H1 (cell line): ENCODE results near the gene ADRM1. TPM values are rescaled to one million over a fixed set of nuclear protein-coding genes. Genes with fewer than 3 reads are reported as not detected.

Experiments used
- CTCF ChIA-PET: fragments of 300-600 bp; sonication (Branson Sonifier 250); formaldehyde crosslinking; loops from one replicate; lab custom pipeline; 2021; ENCODE audit not compliant: partially characterized antibody; lab: Charles Lee
- POLR2A ChIA-PET: fragments of 300-600 bp; sonication (Branson Sonifier 250); formaldehyde crosslinking; loops from one replicate; lab custom pipeline; 2021; ENCODE audit warnings: inconsistent platforms; ENCODE audit not compliant: partially characterized antibody; lab: Charles Lee
- DNase-seq, 2 experiments: peaks; one replicate each; pipeline versions ENCODE4 v3.0.0 to v3.0.0-alpha.2; 2010 to 2022; ENCODE audit warnings: low spot score in 2 of 2, low read depth in 1 of 2, mixed read lengths in 1 of 2
- FAIRE-seq: peaks from 2 replicates; lab custom pipeline; 2011; peaks lifted over from hg19 to GRCh38; lab: Jason Lieb, UNC
- H2AFZ ChIP-seq: 2 replicates; pipeline ENCODE4 v1.8.1; 2012; ENCODE audit warnings: low read length, inconsistent platforms
- H2AK5ac ChIP-seq: 2 replicates; pipeline ENCODE4 v1.6.1; 2013; ENCODE audit warnings: low read depth, low read length
- H2BK120ac ChIP-seq: replicated peaks from 2 replicates; pipeline ENCODE3; 2013; ENCODE audit warnings: low read depth, low read length, inconsistent platforms
- H2BK12ac ChIP-seq: 2 replicates; pipeline ENCODE4 v1.6.1; 2013; ENCODE audit warnings: low read depth, low read length
- H2BK15ac ChIP-seq: 2 replicates; pipeline ENCODE4 v1.6.1; 2013; ENCODE audit warnings: low read length
- H2BK20ac ChIP-seq: 2 replicates; pipeline ENCODE4 v1.6.1; 2013; ENCODE audit warnings: low read length
- H2BK5ac ChIP-seq: 2 replicates; pipeline ENCODE4 v1.6.1; 2013; ENCODE audit warnings: low read depth, low read length
- H3K14ac ChIP-seq: 2 replicates; pipeline ENCODE4 v1.6.1; 2013; ENCODE audit warnings: inconsistent platforms; ENCODE audit not compliant: insufficient read length
- H3K18ac ChIP-seq: 2 replicates; pipeline ENCODE4 v1.6.1; 2013; ENCODE audit warnings: low read length; ENCODE audit errors: extremely low read depth
- H3K23ac ChIP-seq: 2 replicates; pipeline ENCODE4 v1.6.1; 2013; ENCODE audit warnings: inconsistent platforms; ENCODE audit not compliant: insufficient read length
- H3K23me2 ChIP-seq: 2 replicates; pipeline ENCODE4 v1.6.1; 2013; ENCODE audit warnings: low read depth, low read length
- H3K27ac ChIP-seq: 2 replicates; pipeline ENCODE4 v1.6.1; 2011; ENCODE audit warnings: low read depth, low read length, inconsistent platforms
- H3K27me3 ChIP-seq, 4 experiments: replicated peaks in 1 of 4; 1 replicate in 1 of 4; 2 replicates in 3 of 4; pipeline versions ENCODE4 v1.6.1 to v1.8.1; 2011 to 2013; ENCODE audit warnings: low read length in 3 of 4, mild to moderate bottlenecking in 3 of 4, inconsistent platforms in 2 of 4, mixed read lengths in 2 of 4, moderate library complexity in 1 of 4; ENCODE audit not compliant: control insufficient read depth in 3 of 4, insufficient read depth in 3 of 4; ENCODE audit errors: extremely low read depth in 1 of 4
- H3K36me3 ChIP-seq, 4 experiments: 2 replicates each; pipeline versions ENCODE4 v1.6.1 to v1.8.1; 2011 to 2013; ENCODE audit warnings: mild to moderate bottlenecking in 4 of 4, low read length in 3 of 4, moderate library complexity in 2 of 4, control low read depth in 1 of 4, inconsistent platforms in 1 of 4; ENCODE audit not compliant: insufficient read depth in 4 of 4, control insufficient read depth in 2 of 4
- H3K4ac ChIP-seq: replicated peaks from 2 replicates; pipeline ENCODE3; 2013; ENCODE audit warnings: low read length, low read depth, mixed read lengths, inconsistent platforms; ENCODE audit not compliant: insufficient read length
- H3K4me1 ChIP-seq, 4 experiments: replicated peaks in 1 of 4; 1 replicate in 1 of 4; 2 replicates in 3 of 4; pipeline versions ENCODE4 v1.6.1 to v1.8.1; 2011 to 2013; ENCODE audit warnings: low read length in 3 of 4, inconsistent platforms in 2 of 4, mixed read lengths in 1 of 4; ENCODE audit not compliant: insufficient read depth in 4 of 4, control insufficient read depth in 3 of 4
- H3K4me2 ChIP-seq, 2 experiments: 2 replicates each; pipeline versions ENCODE4 v1.6.1 to v1.8.1; 2011 to 2013; ENCODE audit warnings: low read depth in 2 of 2, low read length in 2 of 2, control low read depth in 1 of 2, inconsistent platforms in 1 of 2, mild to moderate bottlenecking in 1 of 2; ENCODE audit not compliant: insufficient read depth in 1 of 2
- H3K4me3 ChIP-seq, 4 experiments: fragments of 200-600, 300-600 bp in 1 of 4; sonication (generic), shearing (Covaris generic), sonication (Bioruptor Twin) in 1 of 4; 2 replicates each; pipeline versions ENCODE4 v1.5.1 to v1.8.1; 2011 to 2016; ENCODE audit warnings: low read length in 4 of 4, low read depth in 3 of 4, control low read depth in 2 of 4, inconsistent platforms in 2 of 4, mild to moderate bottlenecking in 2 of 4, mixed read lengths in 1 of 4, moderate library complexity in 1 of 4; ENCODE audit not compliant: insufficient read depth in 2 of 4; ENCODE audit errors: extremely low read depth in 1 of 4
- H3K56ac ChIP-seq: replicated peaks from 2 replicates; pipeline ENCODE3; 2013; ENCODE audit warnings: low read depth, mild to moderate bottlenecking, mixed read lengths, low read length, inconsistent platforms; ENCODE audit not compliant: insufficient read length
- H3K79me1 ChIP-seq: 2 replicates; pipeline ENCODE4 v1.6.1; 2013; ENCODE audit warnings: low read depth, low read length, control low read depth
- H3K79me2 ChIP-seq, 2 experiments: 2 replicates each; pipeline versions ENCODE4 v1.6.1 to v1.8.1; 2012 to 2013; ENCODE audit warnings: low read length in 2 of 2, mild to moderate bottlenecking in 2 of 2, inconsistent platforms in 1 of 2; ENCODE audit not compliant: insufficient read depth in 2 of 2, control insufficient read depth in 1 of 2
- H3K9ac ChIP-seq, 4 experiments: replicated peaks in 1 of 4; 1 replicate in 1 of 4; 2 replicates in 3 of 4; pipeline versions ENCODE4 v1.6.1 to v1.8.1; 2011 to 2013; ENCODE audit warnings: low read depth in 3 of 4, low read length in 3 of 4, control low read depth in 2 of 4, mild to moderate bottlenecking in 2 of 4, moderate library complexity in 2 of 4, inconsistent platforms in 1 of 4; ENCODE audit errors: extremely low read depth in 1 of 4
- H3K9me3 ChIP-seq, 2 experiments: 2 replicates each; pipeline versions ENCODE4 v1.6.1 to v1.8.1; 2012 to 2013; ENCODE audit warnings: mild to moderate bottlenecking in 2 of 2, moderate library complexity in 2 of 2, control low read depth in 1 of 2, inconsistent platforms in 1 of 2, low read depth in 1 of 2, low read length in 1 of 2, mixed read lengths in 1 of 2; ENCODE audit not compliant: insufficient read depth in 2 of 2
- H4K20me1 ChIP-seq, 2 experiments: replicated peaks in 1 of 2; 2 replicates each; pipeline versions ENCODE3 to v1.8.1; 2011 to 2013; ENCODE audit warnings: inconsistent platforms in 2 of 2, low read length in 2 of 2, mild to moderate bottlenecking in 1 of 2; ENCODE audit not compliant: insufficient read depth in 2 of 2, control insufficient read depth in 1 of 2
- H4K5ac ChIP-seq: 2 replicates; pipeline ENCODE4 v1.6.1; 2013; ENCODE audit warnings: low read length, low read depth, mixed read lengths, inconsistent platforms; ENCODE audit not compliant: insufficient read length
- H4K8ac ChIP-seq: 2 replicates; pipeline ENCODE4 v1.8.0; 2013; ENCODE audit warnings: mild to moderate bottlenecking, moderate library complexity, low read length, inconsistent platforms; ENCODE audit not compliant: insufficient read depth; ENCODE audit errors: extremely low read depth
- H4K91ac ChIP-seq: replicated peaks from 2 replicates; pipeline ENCODE3; 2013; ENCODE audit warnings: low read length, mixed read lengths, inconsistent platforms; ENCODE audit not compliant: insufficient read length
- BACH1 ChIP-seq: IDR thresholded peaks from 2 replicates; pipeline ENCODE4 v1.6.1; 2012; ENCODE audit warnings: low read length, improper control_type of control experiment
- BCL11A ChIP-seq, 2 experiments: IDR thresholded peaks; one replicate each; pipeline ENCODE4 v1.6.1; 2011; ENCODE audit warnings: low read depth in 2 of 2, low read length in 2 of 2, mild to moderate bottlenecking in 2 of 2
- JUND ChIP-seq: IDR thresholded peaks from 2 replicates; pipeline ENCODE4 v1.6.1; 2011; ENCODE audit warnings: mild to moderate bottlenecking, improper control_type of control experiment, low read length
- MAFK ChIP-seq: IDR thresholded peaks from 2 replicates; pipeline ENCODE4 v1.6.1; 2012; ENCODE audit warnings: low read depth, mild to moderate bottlenecking, improper control_type of control experiment, low read length
- TAF7 ChIP-seq: optimal IDR thresholded peaks from 2 replicates; pipeline ENCODE3; 2011; ENCODE audit warnings: low read depth, mild to moderate bottlenecking, inconsistent platforms, low read length, moderate library complexity, borderline replicate concordance
- TEAD4 ChIP-seq: IDR thresholded peaks from 2 replicates; pipeline ENCODE4 v1.6.1; 2012; ENCODE audit warnings: low read depth, low read length, inconsistent platforms, mixed read lengths
- YY1 ChIP-seq: IDR thresholded peaks from 2 replicates; pipeline ENCODE4 v1.6.1; 2011; ENCODE audit warnings: low read depth, mild to moderate bottlenecking, low read length
- WGBS, 2 experiments: shearing (Covaris generic) in 1 of 2; methylation state at CpG; one replicate each; pipeline versions ENCODE4 v1.1.6 to v1.1.7; 2013 to 2015; ENCODE audit warnings: low lambda C conversion rate in 2 of 2, mixed read lengths in 2 of 2, inconsistent platforms in 1 of 2, low coverage in 1 of 2, missing lambda C conversion rate in 1 of 2; ENCODE audit not compliant: insufficient replicate concordance in 2 of 2, insufficient coverage in 1 of 2, insufficient read length in 1 of 2; ENCODE audit errors: extremely low coverage in 1 of 2, missing lambda C conversion rate in 1 of 2; 5-methylcytosine and 5-hydroxymethylcytosine counted together
- polyA plus RNA-seq, 7 experiments: library from polyadenylated mRNA; depleted of rRNA in 3 of 7; stranded (reverse) in 5 of 7; unstranded in 2 of 7; fragments of >200 nt in 5 of 7; fragments of 200-250 nt in 2 of 7; gene quantifications; 1 replicate in 5 of 7; 2 replicates in 1 of 7; 4 replicates in 1 of 7; pipeline versions ENCODE4 v1.2.1 to v1.2.3, GENCODE V29; 2011 to 2013; ENCODE audit warnings: missing spikeins in 2 of 7, mixed read lengths in 2 of 7
- total RNA-seq: library from RNA; stranded (reverse); fragmentation: NEBNext Ultra II Directional; extraction: Animal tissue kit (Norgen Biotek cat#: 25700); gene quantifications from 2 replicates; pipeline ENCODE4 v1.2.1, GENCODE V29; 2021

ADRM1 gene
- total and polyA plus RNA-seq, 2 of the 8 experiments (the other 6 are each of a cell fraction or from before 2014, with no cell fraction given): 126 to 214 TPM

DNA sequence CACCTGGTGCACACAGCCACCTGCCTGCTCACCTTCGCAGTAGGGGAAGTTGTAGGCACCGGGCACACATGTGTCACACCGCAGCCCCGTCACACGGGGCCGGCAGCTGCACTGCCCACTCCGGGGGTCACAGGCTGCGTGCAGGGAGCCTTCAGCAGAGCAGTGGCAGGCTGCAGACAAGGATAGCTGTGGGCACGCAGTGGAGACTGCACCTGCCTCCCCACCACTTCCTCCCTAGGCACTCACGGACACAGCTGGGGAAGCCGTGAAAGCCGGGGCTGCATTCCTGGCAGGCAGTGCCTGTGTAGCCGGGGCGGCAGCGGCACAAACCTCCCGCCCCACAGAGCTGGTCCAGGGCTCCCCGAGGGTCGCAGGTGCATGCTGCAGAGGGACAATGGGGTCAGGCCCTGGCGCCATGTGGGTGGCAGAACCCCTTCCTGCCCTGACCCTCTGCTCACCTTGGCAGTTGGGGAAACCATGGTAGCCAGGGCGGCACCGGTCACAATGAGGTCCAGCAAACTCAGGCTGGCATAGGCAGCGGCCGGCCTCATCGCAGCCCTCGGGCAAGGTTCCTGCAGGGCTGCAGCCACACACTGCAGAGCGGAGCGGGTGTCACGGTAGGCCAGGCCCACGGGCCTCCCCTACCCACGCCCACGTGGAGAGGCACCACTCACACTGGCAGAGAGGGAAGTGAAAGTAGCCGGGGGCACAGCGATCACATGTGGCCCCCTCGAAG is 34.9 kb downstream of the ADRM1 start:
- Histone ChIP-seq H3K56ac (no peak overlapping the region), H3K36me3 (peaks cover 19 to 64% (median 47%) of the 10 kb centered on the region in 4 experiments), H3K14ac (no peak overlapping the region), H4K20me1 (peaks cover 0 to 31% of the 10 kb centered on the region in 2 experiments), H3K9me3 (no peaks in the 10 kb centered on the region), H2BK5ac (peak overlapping the region; percentile 13; the same call in 1 of the 2 replicates), H3K4me2 (no peak overlapping the region), H3K79me1 (0 out of 2 replicates have a peak, but pooled peaks cover 3% of the 10 kb centered on the region), H4K8ac (no peak overlapping the region), H2AFZ (no peak overlapping the region), H2BK12ac (peak overlapping the region; percentile 29; the same call in 1 of the 2 replicates), H3K23me2 (no peaks in the 10 kb centered on the region), H3K27ac (no peak overlapping the region), H3K79me2 (peaks cover 0 to 2% of the 10 kb centered on the region in 2 experiments; a peak in 1 of 4 replicates), H3K27me3 (no peaks in the 10 kb centered on the region), H2AK5ac (no peak overlapping the region), H3K4ac (no peak overlapping the region), H4K91ac (peak overlapping the region; percentile 65), H3K18ac (no peak overlapping the region), H3K4me1 (no peaks in the 10 kb centered on the region), H3K4me3 (no peak overlapping the region), H4K5ac (no peak overlapping the region), H3K9ac (no peak overlapping the region; a peak in 1 of 7 replicates), H2BK20ac (no peak overlapping the region), H2BK120ac (no peak overlapping the region), H2BK15ac (no peak overlapping the region), H3K23ac (no peak overlapping the region)
- FAIRE-seq (no peak), DNase-seq (no peak)
- TF ChIP-seq TAF7: no peak
- TF ChIP-seq BCL11A (IDR thresholded peaks at IDR 0.05; ENCODE audit: low read depth in 2 of 2, low read length in 2 of 2): no peak
- no peak for TF ChIP-seq YY1
- TF ChIP-seq TEAD4: no peak
- no peak for TF ChIP-seq JUND
- no peak for TF ChIP-seq BACH1
- no peak for TF ChIP-seq MAFK
- CTCF ChIA-PET: interaction anchor here (0.6 to 1.7 kb wide), 3 partner anchors 41 to 45 kb away, joined by 3 to 7 read pairs (median 3); no protein-coding TSS in a partner anchor
- 93% methylated on average over 34 of the region's 34 CpGs; no CpG with 5 or more reads in 1 of the 2 experiments for WGBS, 2 experiments
- POLR2A ChIA-PET: interaction anchor here (0.8 to 2.0 kb wide), 11 partner anchors 8 to 38 kb away, joined by 3 to 10 read pairs (median 4); no protein-coding TSS in a partner anchor
